Subcutaneous adipose tissue (tissue), 4 donors: ENCODE measurements around the gene FAM131A. TPM values are rescaled to one million over a fixed set of nuclear protein-coding genes. Genes with fewer than 3 reads are reported as not detected.

Source experiments
- CTCF ChIP-seq: fragments of 450-650 bp; IDR thresholded peaks from one replicate; pipeline ENCODE4 v1.5.1; 2016; ENCODE audit warnings: low read depth, mild to moderate bottlenecking, control low read depth, antibody characterized with exemption, moderate library complexity
- total RNA-seq, 4 donors: library from RNA; depleted of rRNA; stranded (reverse); fragments of >200 nt; gene quantifications; one replicate each; pipeline ENCODE4 v1.1.0, GENCODE V29; 2016

FAM131A gene
- total RNA-seq, 4 donors from 2014 or later: 9.8 to 17.1 (median 13.8) TPM

- TF ChIP-seq CTCF: no peak
Measured at GRCh38 chr3:184382326-184383032, 45.1 kb downstream of the FAM131A start.

GRCh38 chr3:184383033-184383740 lies 45.8 kb downstream of the FAM131A start:
- TF ChIP-seq CTCF: no peak

- no peak for TF ChIP-seq CTCF
Measured at GRCh38 chr3:184384342-184384741, 46.9 kb downstream of the FAM131A start.

GRCh38 chr3:184384856-184385422 lies 47.5 kb downstream of the FAM131A start:
- no peak for TF ChIP-seq CTCF

- no peak for TF ChIP-seq CTCF
Measured at GRCh38 chr3:184386047-184386806, 48.8 kb downstream of the FAM131A start.

- TF ChIP-seq CTCF: no peak
Measured at GRCh38 chr3:184387174-184387714, 49.8 kb downstream of the FAM131A start.
